Karpas-422 (cell line): ENCODE results near the gene PARL. TPM values are rescaled to one million over a fixed set of nuclear protein-coding genes. Genes with fewer than 3 reads are reported as not detected.

Experiments
- DNase-seq: peaks from one replicate; pipeline ENCODE4 v3.0.0-alpha.2; 2015
- H2AFZ ChIP-seq: fragments of 200-600 bp; sonication (generic); 2 replicates; pipeline ENCODE4 v1.6.1; 2014; ENCODE audit warnings: antibody characterized with exemption, low read length, mixed read lengths
- H3K27ac ChIP-seq: fragments of 200-600 bp; sonication (generic); 2 replicates; pipeline ENCODE4 v1.5.1; 2014; ENCODE audit warnings: mild to moderate bottlenecking, low read length, moderate library complexity
- H3K27me3 ChIP-seq: fragments of 200-600 bp; sonication (generic); 2 replicates; pipeline ENCODE4 v1.6.1; 2014; ENCODE audit warnings: low read length, mixed read lengths
- H3K36me3 ChIP-seq: fragments of 200-600 bp; sonication (generic); 2 replicates; pipeline ENCODE4 v1.6.1; 2014; ENCODE audit warnings: low read length, mixed read lengths; ENCODE audit not compliant: insufficient read depth
- H3K4me1 ChIP-seq: fragments of 200-600 bp; sonication (generic); 2 replicates; pipeline ENCODE4 v1.6.1; 2014; ENCODE audit warnings: mild to moderate bottlenecking, low read length, mixed read lengths
- H3K4me2 ChIP-seq: fragments of 200-600 bp; sonication (generic); 2 replicates; pipeline ENCODE4 v1.6.1; 2014; ENCODE audit warnings: low read length, low read depth, mild to moderate bottlenecking; ENCODE audit not compliant: poor library complexity, severe bottlenecking
- H3K4me3 ChIP-seq: fragments of 200-600 bp; sonication (generic); 2 replicates; pipeline ENCODE4 v1.5.1; 2014; ENCODE audit warnings: mild to moderate bottlenecking, antibody characterized with exemption, low read length, mixed read lengths
- H3K79me2 ChIP-seq: fragments of 200-600 bp; sonication (generic); 2 replicates; pipeline ENCODE4 v1.6.1; 2014; ENCODE audit warnings: mild to moderate bottlenecking, low read length, mixed read lengths
- H3K9ac ChIP-seq: fragments of 200-600 bp; sonication (generic); 2 replicates; pipeline ENCODE4 v1.6.0; 2014; ENCODE audit warnings: low read length
- H3K9me2 ChIP-seq: fragments of 200-600 bp; sonication (generic), shearing (Covaris generic); replicated peaks from 2 replicates; pipeline ENCODE4 v1.6.0; 2014; ENCODE audit warnings: mild to moderate bottlenecking, low read length, moderate library complexity; ENCODE audit not compliant: insufficient read depth
- H3K9me3 ChIP-seq: fragments of 300-700, 200-600 bp; sonication (generic); 2 replicates; pipeline ENCODE4 v1.6.1; 2014; ENCODE audit warnings: low read length, mixed read lengths
- H4K20me1 ChIP-seq: fragments of 200-600 bp; sonication (generic); 2 replicates; pipeline ENCODE4 v1.6.1; 2014; ENCODE audit warnings: mild to moderate bottlenecking, antibody characterized with exemption, low read length, low read depth; ENCODE audit not compliant: insufficient read depth
- total RNA-seq: library from RNA; depleted of rRNA; stranded (reverse); fragments of >200 nt; shearing (Covaris generic); gene quantifications from 2 replicates; pipeline ENCODE4 v1.2.3, GENCODE V29; 2014; ENCODE audit warnings: low replicate concordance

Gene PARL
- total RNA-seq, 1 experiment from 2014 or later = 48.8 TPM

GRCh38 chr3:183896610-183897009, 11.9 kb upstream of the PARL start:
- H2AFZ ChIP-seq = no peak overlapping the region
- H3K4me3 ChIP-seq = no peak overlapping the region
- peaks cover 10% of the 10 kb centered on the region for H3K4me1 ChIP-seq
- no peak overlapping the region for H3K4me2 ChIP-seq
- H3K79me2 ChIP-seq = no peaks in the 10 kb centered on the region
- H3K9me2 ChIP-seq = no peaks in the 10 kb centered on the region
- no peaks in the 10 kb centered on the region for H3K36me3 ChIP-seq
- no peak for DNase-seq
- H3K9me3 ChIP-seq = no peaks in the 10 kb centered on the region
- H4K20me1 ChIP-seq = peaks cover 4% of the 10 kb centered on the region; the same call in 1 of the 2 replicates
- no peaks in the 10 kb centered on the region for H3K27me3 ChIP-seq
- H3K27ac ChIP-seq = no peak overlapping the region
- H3K9ac ChIP-seq = no peak overlapping the region

DNA sequence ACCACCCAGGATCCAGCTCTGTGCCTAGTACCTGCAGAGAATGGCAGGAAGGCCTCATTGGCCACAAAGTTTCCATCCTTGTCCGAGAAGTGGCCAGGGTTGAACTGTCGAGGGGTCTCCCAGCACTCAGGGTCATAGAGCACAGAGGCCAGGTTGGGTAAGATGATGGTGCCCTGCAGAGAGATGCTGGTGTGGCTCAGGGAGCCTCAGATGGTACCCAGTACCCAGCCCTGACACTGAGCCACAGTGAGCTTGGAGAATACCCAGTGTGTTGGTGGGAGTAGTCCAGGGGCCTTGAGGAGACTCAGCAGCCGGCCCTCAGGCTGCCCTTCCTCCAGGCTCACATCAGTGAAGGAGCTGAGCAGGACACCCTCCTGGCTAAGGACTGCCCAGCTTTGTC, 11.5 kb upstream of the PARL start:
- no peaks in the 10 kb centered on the region for H3K27me3 ChIP-seq
- H3K79me2 ChIP-seq = no peaks in the 10 kb centered on the region
- peaks cover 4% of the 10 kb centered on the region; the same call in 1 of the 2 replicates for H4K20me1 ChIP-seq
- H3K9me2 ChIP-seq = no peaks in the 10 kb centered on the region
- no peak overlapping the region for H3K4me3 ChIP-seq
- H3K4me2 ChIP-seq = no peak overlapping the region
- H3K9me3 ChIP-seq = no peaks in the 10 kb centered on the region
- no peak for DNase-seq
- H3K27ac ChIP-seq = no peak overlapping the region
- no peak overlapping the region for H2AFZ ChIP-seq
- peaks cover 10% of the 10 kb centered on the region for H3K4me1 ChIP-seq
- no peaks in the 10 kb centered on the region for H3K36me3 ChIP-seq
- no peak overlapping the region for H3K9ac ChIP-seq

DNA sequence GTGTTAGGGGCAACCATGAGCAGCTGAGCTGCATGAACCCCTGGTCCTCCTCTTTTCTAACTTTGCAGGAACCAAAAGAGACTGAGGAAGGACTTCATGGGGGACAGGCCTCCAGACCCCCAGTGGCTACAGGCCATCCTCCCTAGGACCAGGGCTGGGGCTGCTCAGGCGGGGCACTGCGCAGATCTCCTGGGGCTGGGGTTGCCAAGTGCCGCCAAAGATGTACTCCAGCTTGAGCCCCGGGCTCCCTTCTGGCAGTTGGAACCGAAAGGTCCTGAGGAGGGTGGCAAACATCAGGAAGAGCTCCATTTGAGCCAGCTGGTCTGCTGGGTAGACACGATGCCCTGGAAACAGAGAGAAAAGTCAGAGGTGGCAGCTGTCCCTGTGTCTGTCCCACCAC, 11.1 kb upstream of the PARL start:
- Histone ChIP-seq H4K20me1 (peaks cover 4% of the 10 kb centered on the region; the same call in 1 of the 2 replicates), H3K36me3 (no peaks in the 10 kb centered on the region), H3K27ac (no peak overlapping the region), H3K9me2 (no peaks in the 10 kb centered on the region), H3K9ac (no peak overlapping the region), H3K4me2 (peak overlapping the region; percentile 58), H3K9me3 (no peaks in the 10 kb centered on the region), H3K27me3 (no peaks in the 10 kb centered on the region), H3K4me1 (peaks cover 10% of the 10 kb centered on the region), H3K79me2 (no peaks in the 10 kb centered on the region), H2AFZ (no peak overlapping the region), H3K4me3 (no peak overlapping the region)
- no peak for DNase-seq

GRCh38 chr3:183895296-183895695, 10.6 kb upstream of the PARL start:
- Histone ChIP-seq H3K4me2 (peak overlapping the region; percentile 58), H3K27me3 (no peaks in the 10 kb centered on the region), H3K4me1 (peaks cover 10% of the 10 kb centered on the region), H3K27ac (no peak overlapping the region), H3K36me3 (no peaks in the 10 kb centered on the region), H3K9me3 (no peaks in the 10 kb centered on the region), H3K9me2 (no peaks in the 10 kb centered on the region), H4K20me1 (peaks cover 4% of the 10 kb centered on the region; the same call in 1 of the 2 replicates), H3K4me3 (no peak overlapping the region), H3K79me2 (no peaks in the 10 kb centered on the region), H3K9ac (no peak overlapping the region), H2AFZ (no peak overlapping the region)
- peak; percentile 94 for DNase-seq

- H4K20me1 ChIP-seq = peaks cover 4% of the 10 kb centered on the region; the same call in 1 of the 2 replicates
- no peak overlapping the region for H3K9ac ChIP-seq
- H3K9me3 ChIP-seq = no peaks in the 10 kb centered on the region
- H3K36me3 ChIP-seq = no peaks in the 10 kb centered on the region
- H3K4me2 ChIP-seq = no peak overlapping the region
- H3K9me2 ChIP-seq = no peaks in the 10 kb centered on the region
- no peaks in the 10 kb centered on the region for H3K27me3 ChIP-seq
- DNase-seq = no peak
- H3K4me3 ChIP-seq = no peak overlapping the region
- H3K4me1 ChIP-seq = peaks cover 12% of the 10 kb centered on the region
- no peaks in the 10 kb centered on the region for H3K79me2 ChIP-seq
- H3K27ac ChIP-seq = no peak overlapping the region
- no peak overlapping the region for H2AFZ ChIP-seq
Observed at GRCh38 chr3:183892610-183893214, 8.0 kb upstream of the PARL start.

DNA sequence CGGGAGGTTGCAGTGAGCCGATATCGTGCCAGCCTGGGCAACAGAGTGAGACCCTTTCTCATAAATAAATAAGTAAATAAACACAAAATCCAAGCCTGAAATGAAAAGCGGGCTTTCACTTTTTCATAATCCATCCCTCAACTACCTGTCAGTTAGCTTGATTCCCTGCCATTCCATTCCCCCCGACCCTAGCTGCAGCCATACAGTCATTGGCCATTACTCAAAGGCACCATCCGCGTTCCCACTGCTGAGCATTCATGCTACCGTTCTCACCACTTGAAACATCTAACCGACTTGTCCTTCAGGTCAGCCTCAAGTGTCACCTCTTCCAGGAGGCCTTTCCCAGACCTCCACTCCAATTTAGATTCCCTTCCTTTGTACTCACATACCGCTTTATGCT, 1.1 kb upstream of the PARL start:
- no peak overlapping the region for H3K27ac ChIP-seq
- H4K20me1 ChIP-seq = peaks cover 7% of the 10 kb centered on the region; the same call in 1 of the 2 replicates
- H3K36me3 ChIP-seq = no peaks in the 10 kb centered on the region
- H3K79me2 ChIP-seq = peaks cover 38% of the 10 kb centered on the region
- no peak overlapping the region for H3K9ac ChIP-seq
- H3K4me1 ChIP-seq = peaks cover 27% of the 10 kb centered on the region
- peak overlapping the region; percentile 95 for H3K4me2 ChIP-seq
- DNase-seq = no peak
- H3K9me3 ChIP-seq = no peaks in the 10 kb centered on the region
- no peaks in the 10 kb centered on the region for H3K9me2 ChIP-seq
- H2AFZ ChIP-seq = no peak overlapping the region
- H3K27me3 ChIP-seq = no peaks in the 10 kb centered on the region
- H3K4me3 ChIP-seq = no peak overlapping the region

DNA sequence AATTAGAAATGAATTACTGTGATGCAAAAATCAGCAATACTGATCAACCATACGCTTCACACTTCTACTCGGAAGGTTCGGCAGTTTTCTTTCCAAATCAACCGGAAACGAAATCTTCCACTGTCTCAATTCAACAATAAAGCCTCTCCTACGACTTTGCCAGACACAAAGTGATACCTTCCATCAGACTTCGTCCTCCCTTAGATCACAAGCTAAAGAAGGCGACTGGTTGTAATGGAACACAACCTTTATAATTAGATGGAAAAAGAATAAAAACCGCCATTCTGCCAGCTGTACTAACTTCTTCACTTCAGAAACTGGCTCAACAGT, 618 bp downstream of the PARL start:
- peak overlapping the region; percentile 95 for H3K4me2 ChIP-seq
- peaks cover 55% of the 10 kb centered on the region for H3K79me2 ChIP-seq
- H3K4me3 ChIP-seq = peak overlapping the region; percentile 89
- no peaks in the 10 kb centered on the region for H3K36me3 ChIP-seq
- H3K9ac ChIP-seq = peak overlapping the region; percentile 90
- H3K9me3 ChIP-seq = no peaks in the 10 kb centered on the region
- H3K4me1 ChIP-seq = peaks cover 24% of the 10 kb centered on the region
- H3K27me3 ChIP-seq = no peaks in the 10 kb centered on the region
- H2AFZ ChIP-seq = peak overlapping the region; percentile 100
- DNase-seq = peak; percentile 62
- peaks cover 7% of the 10 kb centered on the region; the same call in 1 of the 2 replicates for H4K20me1 ChIP-seq
- peak overlapping the region; percentile 26 for H3K27ac ChIP-seq
- H3K9me2 ChIP-seq = no peaks in the 10 kb centered on the region

- no peaks in the 10 kb centered on the region for H3K27me3 ChIP-seq
- H3K9ac ChIP-seq = peak overlapping the region; percentile 90
- peak overlapping the region; percentile 89 for H3K4me3 ChIP-seq
- peaks cover 10% of the 10 kb centered on the region; the same call in 1 of the 2 replicates for H4K20me1 ChIP-seq
- no peak for DNase-seq
- H3K9me2 ChIP-seq = no peaks in the 10 kb centered on the region
- no peak overlapping the region for H2AFZ ChIP-seq
- peak overlapping the region; percentile 64 for H3K27ac ChIP-seq
- H3K36me3 ChIP-seq = no peaks in the 10 kb centered on the region
- H3K4me2 ChIP-seq = peak overlapping the region; percentile 95
- no peaks in the 10 kb centered on the region for H3K9me3 ChIP-seq
- peaks cover 24% of the 10 kb centered on the region for H3K4me1 ChIP-seq
- H3K79me2 ChIP-seq = peaks cover 60% of the 10 kb centered on the region
Observed at GRCh38 chr3:183883291-183884096, 1.2 kb downstream of the PARL start.
